ENCODE measurements around the gene BATF. TPM values are rescaled to one million over a fixed set of nuclear protein-coding genes. Genes with fewer than 3 reads are reported as not detected.

Gene BATF
- total RNA-seq, 1 donor from 2014 or later = 213 TPM

- no peak for DNase-seq (ENCODE audit: low spot score)
Observed at GRCh38 chr14:75492832-75493591, 29.3 kb upstream of the BATF start.

GRCh38 chr14:75493592-75494087 is 28.6 kb upstream of the BATF start:
- Mint-ChIP-seq H3K36me3 (ENCODE audit: low read depth) (no peaks in the 10 kb centered on the region), H3K9me3 (peaks cover 3% of the 10 kb centered on the region), H3K27me3 (ENCODE audit: insufficient read depth) (no peaks in the 10 kb centered on the region), H3K4me1 (ENCODE audit: low read depth) (peaks cover 75% of the 10 kb centered on the region), H3K27ac (peak overlapping the region; percentile 76), H3K4me3 (no peak overlapping the region)
- no peak for DNase-seq (ENCODE audit: low spot score)
- intact Hi-C loops (cut with micrococcal nuclease) = loop anchor here (1.0 kb wide), 1 partner anchor 73 kb away; no protein-coding TSS in a partner anchor

More at GRCh38 chr14:75492832-75493591, 29.3 kb upstream of the BATF start:
- H3K4me1 Mint-ChIP-seq (ENCODE audit: low read depth) = peaks cover 80% of the 10 kb centered on the region
- peaks cover 3% of the 10 kb centered on the region for H3K9me3 Mint-ChIP-seq
- intact Hi-C loops (cut with micrococcal nuclease) = loop anchor here (1.0 kb wide), 1 partner anchor 73 kb away; no protein-coding TSS in a partner anchor
- H3K36me3 Mint-ChIP-seq (ENCODE audit: low read depth) = no peaks in the 10 kb centered on the region
- peak overlapping the region; percentile 31 for H3K4me3 Mint-ChIP-seq
- H3K27me3 Mint-ChIP-seq (ENCODE audit: insufficient read depth) = no peaks in the 10 kb centered on the region
- H3K27ac Mint-ChIP-seq = peak overlapping the region; percentile 76

GRCh38 chr14:75494896-75495295 is 27.4 kb upstream of the BATF start:
- no peak for DNase-seq (ENCODE audit: low spot score)
- Mint-ChIP-seq H3K27me3 (ENCODE audit: insufficient read depth) (no peaks in the 10 kb centered on the region), H3K4me1 (ENCODE audit: low read depth) (peaks cover 76% of the 10 kb centered on the region), H3K9me3 (peaks cover 3% of the 10 kb centered on the region), H3K27ac (peak overlapping the region; percentile 36), H3K36me3 (ENCODE audit: low read depth) (peaks cover 3% of the 10 kb centered on the region), H3K4me3 (no peak overlapping the region)
- intact Hi-C loops (cut with micrococcal nuclease) = no loop called here

- peaks cover 3% of the 10 kb centered on the region for H3K36me3 Mint-ChIP-seq (ENCODE audit: low read depth)
- intact Hi-C loops (cut with micrococcal nuclease) = no loop called here
- peaks cover 3% of the 10 kb centered on the region for H3K9me3 Mint-ChIP-seq
- no peak overlapping the region for H3K4me3 Mint-ChIP-seq
- no peak for DNase-seq (ENCODE audit: low spot score)
- peak overlapping the region; percentile 10 for H3K27ac Mint-ChIP-seq
- no peaks in the 10 kb centered on the region for H3K27me3 Mint-ChIP-seq (ENCODE audit: insufficient read depth)
- peaks cover 71% of the 10 kb centered on the region for H3K4me1 Mint-ChIP-seq (ENCODE audit: low read depth)
Observed at GRCh38 chr14:75495399-75495798, 26.9 kb upstream of the BATF start.

- H3K4me3 Mint-ChIP-seq = no peak overlapping the region
- no peaks in the 10 kb centered on the region for H3K27me3 Mint-ChIP-seq (ENCODE audit: insufficient read depth)
- DNase-seq (ENCODE audit: low spot score) = no peak
- H3K36me3 Mint-ChIP-seq (ENCODE audit: low read depth) = peaks cover 3% of the 10 kb centered on the region
- peaks cover 66% of the 10 kb centered on the region for H3K4me1 Mint-ChIP-seq (ENCODE audit: low read depth)
- H3K9me3 Mint-ChIP-seq = no peaks in the 10 kb centered on the region
- intact Hi-C loops (cut with micrococcal nuclease) = no loop called here
- peak overlapping the region; percentile 89 for H3K27ac Mint-ChIP-seq
Observed at GRCh38 chr14:75495882-75496281, 26.4 kb upstream of the BATF start.

GRCh38 chr14:75496755-75497154 is 25.5 kb upstream of the BATF start:
- no peaks in the 10 kb centered on the region for H3K27me3 Mint-ChIP-seq (ENCODE audit: insufficient read depth)
- intact Hi-C loops (cut with micrococcal nuclease) = loop anchor here (1.0 kb wide), 4 partner anchors 13 to 65 kb away; partner anchors contain the start of gene BATF
- H3K36me3 Mint-ChIP-seq (ENCODE audit: low read depth) = peaks cover 3% of the 10 kb centered on the region
- peak overlapping the region; percentile 89 for H3K27ac Mint-ChIP-seq
- no peak for DNase-seq (ENCODE audit: low spot score)
- peaks cover 65% of the 10 kb centered on the region for H3K4me1 Mint-ChIP-seq (ENCODE audit: low read depth)
- no peaks in the 10 kb centered on the region for H3K9me3 Mint-ChIP-seq
- H3K4me3 Mint-ChIP-seq = peak overlapping the region; percentile 11

- H3K4me1 Mint-ChIP-seq (ENCODE audit: low read depth) = peaks cover 61% of the 10 kb centered on the region
- H3K4me3 Mint-ChIP-seq = peak overlapping the region; percentile 66
- peak overlapping the region; percentile 89 for H3K27ac Mint-ChIP-seq
- peaks cover 3% of the 10 kb centered on the region for H3K36me3 Mint-ChIP-seq (ENCODE audit: low read depth)
- peak; percentile 58 for DNase-seq (ENCODE audit: low spot score)
- H3K9me3 Mint-ChIP-seq = no peaks in the 10 kb centered on the region
- no peaks in the 10 kb centered on the region for H3K27me3 Mint-ChIP-seq (ENCODE audit: insufficient read depth)
- intact Hi-C loops (cut with micrococcal nuclease) = loop anchor here (1.0 kb wide), 4 partner anchors 12 to 64 kb away; partner anchors contain the start of gene BATF
Observed at GRCh38 chr14:75497191-75497590, 25.1 kb upstream of the BATF start.

- Mint-ChIP-seq H3K27me3 (ENCODE audit: insufficient read depth) (no peaks in the 10 kb centered on the region), H3K36me3 (ENCODE audit: low read depth) (peaks cover 3% of the 10 kb centered on the region), H3K9me3 (no peaks in the 10 kb centered on the region), H3K27ac (peak overlapping the region; percentile 89), H3K4me1 (ENCODE audit: low read depth) (peaks cover 56% of the 10 kb centered on the region), H3K4me3 (peak overlapping the region; percentile 66)
- intact Hi-C loops (cut with micrococcal nuclease) = loop anchor here (1.0 kb wide), 4 partner anchors 12 to 64 kb away; partner anchors contain the start of gene BATF
- DNase-seq (ENCODE audit: low spot score) = no peak
Observed at GRCh38 chr14:75497701-75498100, 24.6 kb upstream of the BATF start.

GRCh38 chr14:75499084-75499875 is 23.0 kb upstream of the BATF start:
- intact Hi-C loops (cut with micrococcal nuclease) = no loop called here
- Mint-ChIP-seq H3K4me3 (peak overlapping the region; percentile 27), H3K27me3 (ENCODE audit: insufficient read depth) (no peaks in the 10 kb centered on the region), H3K36me3 (ENCODE audit: low read depth) (peaks cover 3% of the 10 kb centered on the region), H3K27ac (peak overlapping the region; percentile 79), H3K9me3 (no peaks in the 10 kb centered on the region), H3K4me1 (ENCODE audit: low read depth) (peaks cover 42% of the 10 kb centered on the region)
- no peak for DNase-seq (ENCODE audit: low spot score)

GRCh38 chr14:75501080-75501479 is 21.2 kb upstream of the BATF start:
- no peak overlapping the region for H3K4me3 Mint-ChIP-seq
- no peaks in the 10 kb centered on the region for H3K9me3 Mint-ChIP-seq
- DNase-seq (ENCODE audit: low spot score) = no peak
- H3K36me3 Mint-ChIP-seq (ENCODE audit: low read depth) = peaks cover 3% of the 10 kb centered on the region
- H3K4me1 Mint-ChIP-seq (ENCODE audit: low read depth) = peaks cover 29% of the 10 kb centered on the region
- intact Hi-C loops (cut with micrococcal nuclease) = no loop called here
- H3K27me3 Mint-ChIP-seq (ENCODE audit: insufficient read depth) = no peaks in the 10 kb centered on the region
- H3K27ac Mint-ChIP-seq = no peak overlapping the region

- intact Hi-C loops (cut with micrococcal nuclease) = no loop called here
- no peak overlapping the region for H3K4me3 Mint-ChIP-seq
- no peak overlapping the region for H3K27ac Mint-ChIP-seq
- DNase-seq (ENCODE audit: low spot score) = no peak
- peaks cover 2% of the 10 kb centered on the region for H3K36me3 Mint-ChIP-seq (ENCODE audit: low read depth)
- H3K4me1 Mint-ChIP-seq (ENCODE audit: low read depth) = peaks cover 4% of the 10 kb centered on the region
- H3K9me3 Mint-ChIP-seq = peaks cover 17% of the 10 kb centered on the region
- no peaks in the 10 kb centered on the region for H3K27me3 Mint-ChIP-seq (ENCODE audit: insufficient read depth)
Observed at GRCh38 chr14:75504411-75504810, 17.9 kb upstream of the BATF start.

GRCh38 chr14:75506930-75507329 is 15.3 kb upstream of the BATF start:
- Mint-ChIP-seq H3K4me3 (no peak overlapping the region), H3K36me3 (ENCODE audit: low read depth) (peaks cover 12% of the 10 kb centered on the region), H3K4me1 (ENCODE audit: low read depth) (peaks cover 15% of the 10 kb centered on the region), H3K9me3 (peaks cover 38% of the 10 kb centered on the region), H3K27ac (no peak overlapping the region), H3K27me3 (ENCODE audit: insufficient read depth) (no peaks in the 10 kb centered on the region)
- intact Hi-C loops (cut with micrococcal nuclease) = no loop called here
- no peak for DNase-seq (ENCODE audit: low spot score)

All from activated T-helper 1 cell treated with anti-CD3 and anti-CD28 coated beads, Interleukin-12 subunit alpha, Interleukin-12 subunit beta, Interleukin-2, Interleukin-4 antibody, amounts not matched to agents 30 ng/mL and 10 ng/mL and 1 ng/mL, durations not matched to agents 14 hours and 24 hours and 36 hours (primary cell).